ENCODE results near the gene MAP3K8. TPM values are rescaled to one million over a fixed set of nuclear protein-coding genes. Genes with fewer than 3 reads are reported as not detected.

Gene MAP3K8
- total and polyA plus RNA-seq, 10 of the 15 experiments (the other 5 are each of a cell fraction or from before 2014, with no cell fraction given): 25.5 to 115 (median 40.2) TPM

DNA sequence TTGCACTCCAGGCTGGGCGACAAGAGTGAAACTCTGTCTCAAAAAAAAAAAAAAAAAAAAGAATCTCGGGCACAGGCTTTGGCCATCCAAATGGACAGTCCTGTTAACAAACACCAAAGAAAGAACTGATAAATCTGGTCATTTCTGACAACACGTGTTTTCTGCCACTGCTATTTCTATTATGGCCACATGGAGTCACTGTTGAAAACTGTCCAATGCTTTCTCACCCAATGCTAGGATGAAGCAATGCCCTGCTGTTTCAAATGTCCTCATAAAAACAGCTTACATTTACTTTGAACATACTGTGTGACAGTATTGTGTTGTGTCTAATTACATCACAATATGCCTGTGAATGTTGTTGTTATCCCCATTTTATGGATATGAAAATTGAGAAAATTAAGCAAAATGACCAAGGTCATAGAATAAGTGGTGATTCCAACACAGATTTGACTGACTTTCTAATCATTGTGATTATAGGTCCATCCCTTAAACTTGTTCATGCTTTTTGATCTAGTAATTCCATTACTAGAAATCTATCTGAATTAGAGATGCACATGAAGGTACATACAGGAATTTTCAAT, 19.9 kb upstream of the MAP3K8 start (continued):
- TF ChIP-seq RAD51 (IDR thresholded peaks at IDR 0.05) (peak; percentile 29; the same call in 1 of the 2 replicates), SMC3 (IDR thresholded peaks at IDR 0.05; ENCODE audit: borderline replicate concordance, low read length) (peak; percentile 94), RAD21 (IDR thresholded peaks at IDR 0.05; ENCODE audit: insufficient read depth, low read depth, low read length) (peak; percentile 97)

DNA sequence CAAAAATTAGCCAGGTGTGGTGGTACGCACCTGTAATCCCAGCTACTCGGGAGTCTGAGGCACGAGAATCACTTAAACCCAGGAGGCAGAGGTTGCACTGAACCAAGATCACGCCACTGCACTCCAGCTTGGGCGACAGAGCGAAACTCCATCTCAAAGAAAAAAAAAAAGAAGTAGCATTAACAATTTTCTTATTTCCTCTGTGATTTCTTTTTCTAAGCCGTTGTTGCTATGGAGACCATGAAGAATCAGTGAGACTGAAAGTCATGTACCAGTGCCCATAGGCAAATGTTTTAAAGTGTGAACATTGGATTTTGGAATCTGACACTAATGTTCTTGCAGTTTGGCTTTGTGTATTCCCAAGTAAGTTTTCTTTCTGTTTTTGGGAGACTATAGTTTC, 18.4 kb upstream of the MAP3K8 start:
- BruUV-seq (replicated peaks): no TSS peak
- CTCF ChIA-PET: interaction anchor here (0.6 to 13.8 kb wide), 18 partner anchors 10 to 175 kb away, joined by 3 to 217 read pairs (median 6); no protein-coding TSS in a partner anchor
- intact Hi-C loops (cut with micrococcal nuclease; ENCODE audit: unreplicated experiment) (loop anchor here (2.0 to 5.0 kb wide), 2 partner anchors 19 to 77 kb away; partner anchors contain the start of gene MAP3K8), in situ Hi-C loops (cut with MboI) (loop anchor here (5.0 kb wide), 1 partner anchor 117 kb away; no protein-coding TSS in a partner anchor)
- POLR2A ChIA-PET: interaction anchor here (0.6 to 6.6 kb wide), 6 partner anchors 11 to 123 kb away, joined by 3 to 132 read pairs (median 4); partner anchors contain the start of gene MAP3K8
- WGBS (ENCODE audit: insufficient coverage, insufficient replicate concordance, low lambda C conversion rate, missing lambda C conversion rate): 9% methylated on average over 7 of the region's 7 CpGs
- no peak overlapping the region; the same call in 1 of the 2 replicates for H2AFZ ChIP-seq (ENCODE audit: control insufficient read depth, low read depth, low read length)
- no peaks in the 10 kb centered on the region for H3K36me3 ChIP-seq (ENCODE audit: control insufficient read depth in 2 of 2, insufficient read depth in 2 of 2, low read length in 1 of 2)
- TF ChIP-seq RUNX3 (IDR thresholded peaks at IDR 0.05; ENCODE audit: low read length): no peak
- TF ChIP-seq IKZF2 (IDR thresholded peaks at IDR 0.05): peak in 1 of 2 experiments; percentile 54; a peak in 2 of 4 replicates
- TF ChIP-seq ATF7 (IDR thresholded peaks at IDR 0.05; ENCODE audit: low read depth): 0 out of 2 replicates have a peak, but pooled peaks have one; percentile 16
- peak; percentile 87 for TF ChIP-seq BMI1 (IDR thresholded peaks at IDR 0.05; ENCODE audit: borderline replicate concordance)
- TF ChIP-seq HDAC6 (IDR thresholded peaks at IDR 0.05; ENCODE audit: unreplicated experiment): no peak
- TF ChIP-seq IKZF1 (conservative IDR thresholded peaks at IDR 0.05): peak; percentile 37; the same call in 1 of the 2 replicates
- peak in 1 of 2 experiments; percentile 19; a peak in 1 of 4 replicates for TF ChIP-seq BHLHE40 (IDR thresholded peaks at IDR 0.05; ENCODE audit: borderline replicate concordance in 1 of 2, low read depth in 2 of 2, low read length in 1 of 2)
- H3K9me3 ChIP-seq (replicated peaks; ENCODE audit: control insufficient read depth, insufficient read depth, low read length): no peaks in the 10 kb centered on the region
- H3K4me3 ChIP-seq: no peak overlapping the region
- no peaks in the 10 kb centered on the region for H3K27me3 ChIP-seq (replicated peaks in 1 of 2; ENCODE audit: control insufficient read depth in 2 of 2, insufficient read depth in 2 of 2, low read length in 1 of 2)
- no peak for DNase-seq (ENCODE audit: low read depth, low spot score)
- ATAC-seq: peak; percentile 7
- no peaks in the 10 kb centered on the region for H4K20me1 ChIP-seq (ENCODE audit: control insufficient read depth, insufficient read depth)
- RAD21 ChIA-PET (ENCODE audit: unreplicated experiment): interaction anchor here (0.9 to 14.3 kb wide), 10 partner anchors 17 to 175 kb away, joined by 3 to 255 read pairs (median 6); partner anchors contain the start of gene MAP3K8
- FAIRE-seq: no peak
- SMC1A ChIA-PET (ENCODE audit: uncharacterized antibody, unreplicated experiment): interaction anchor here (0.7 to 14.7 kb wide), 16 partner anchors 17 to 286 kb away, joined by 3 to 262 read pairs (median 6); partner anchors contain the start of gene MAP3K8
- no peak overlapping the region; the same call in 1 of the 2 replicates for H3K9ac ChIP-seq (ENCODE audit: control insufficient read depth, insufficient read depth, low read length)
- H3K4me1 ChIP-seq (ENCODE audit: control insufficient read depth, insufficient read depth, low read length): peaks cover 40% of the 10 kb centered on the region
- peak overlapping the region; percentile 62 for H3K4me2 ChIP-seq (ENCODE audit: control insufficient read depth, insufficient read depth)
- peak overlapping the region; percentile 23 for H3K27ac ChIP-seq (ENCODE audit: control insufficient read depth, insufficient read depth)
- H3K79me2 ChIP-seq (ENCODE audit: control insufficient read depth, insufficient read depth, low read length): 0 out of 2 replicates have a peak, but pooled peaks cover 2% of the 10 kb centered on the region
